Epithelial cell of proximal tubule (primary cell): ENCODE measurements around the gene GSE1. TPM values are rescaled to one million over a fixed set of nuclear protein-coding genes. Genes with fewer than 3 reads are reported as not detected.

Source experiments
- DNase-seq: peaks from one replicate; pipeline ENCODE4 v3.0.0-alpha.2; 2011; ENCODE audit warnings: low read depth
- H3K4me3 ChIP-seq: 2 replicates; pipeline ENCODE4 v1.5.1; 2011; ENCODE audit warnings: low read depth, mild to moderate bottlenecking, low read length
- CTCF ChIP-seq: conservative IDR thresholded peaks from 2 replicates; pipeline ENCODE4 v1.5.1; 2012; ENCODE audit warnings: low read depth, mild to moderate bottlenecking, low read length
- total RNA-seq: library from RNA; depleted of rRNA; stranded (reverse); fragments of >200 nt; gene quantifications from 2 replicates; pipeline ENCODE4 v1.2.3, GENCODE V29; 2015

Gene GSE1
- total RNA-seq, 1 donor from 2014 or later: 41.9 TPM

GRCh38 chr16:85635545-85636140, 22.5 kb downstream of the GSE1 start:
- TF ChIP-seq CTCF: no peak
- H3K4me3 ChIP-seq: no peak overlapping the region
- no peak for DNase-seq

- no peak for DNase-seq
- TF ChIP-seq CTCF: no peak
- no peak overlapping the region for H3K4me3 ChIP-seq
Observed at GRCh38 chr16:85636234-85636812, 23.2 kb downstream of the GSE1 start.

GRCh38 chr16:85637061-85637807, 24.1 kb downstream of the GSE1 start:
- no peak for DNase-seq
- no peak overlapping the region for H3K4me3 ChIP-seq
- no peak for TF ChIP-seq CTCF

- DNase-seq: no peak
- peak; percentile 15 for TF ChIP-seq CTCF
Observed at GRCh38 chr16:85637808-85638647, 24.9 kb downstream of the GSE1 start.

GRCh38 chr16:85638695-85639409, 25.7 kb downstream of the GSE1 start:
- no peak for TF ChIP-seq CTCF
- DNase-seq: no peak
- no peak overlapping the region for H3K4me3 ChIP-seq

More at GRCh38 chr16:85637808-85638647, 24.9 kb downstream of the GSE1 start:
- no peak overlapping the region for H3K4me3 ChIP-seq

GRCh38 chr16:85639529-85640253, 26.6 kb downstream of the GSE1 start:
- no peak overlapping the region for H3K4me3 ChIP-seq
- DNase-seq: no peak
- TF ChIP-seq CTCF: no peak
